ENCODE results near the gene EFCAB11. TPM values are rescaled to one million over a fixed set of nuclear protein-coding genes. Genes with fewer than 3 reads are reported as not detected.
A peak's percentile ranks its signal among the peaks of the same experiment; 100 is the strongest.

Gene EFCAB11
- polyA plus RNA-seq, 5 donors = 9.0 to 18.1 (median 15.2) TPM

- no peak for DNase-seq
Observed at GRCh38 chr14:89773644-89774316, 180.8 kb downstream of the EFCAB11 start.

GRCh38 chr14:89773151-89773550 is 181.4 kb downstream of the EFCAB11 start:
- no peak for DNase-seq

- DNase-seq = peak in 1 of 2 donors; percentile 13
Observed at GRCh38 chr14:89771251-89771650, 183.3 kb downstream of the EFCAB11 start.

- DNase-seq = no peak
Observed at GRCh38 chr14:89767861-89768268, 186.7 kb downstream of the EFCAB11 start.

GRCh38 chr14:89767131-89767530 is 187.4 kb downstream of the EFCAB11 start:
- no peak for DNase-seq

- DNase-seq = no peak
Observed at GRCh38 chr14:89765346-89765745, 189.2 kb downstream of the EFCAB11 start.

GRCh38 chr14:89760086-89760485 is 194.4 kb downstream of the EFCAB11 start:
- DNase-seq = no peak

GRCh38 chr14:89757313-89757939 is 197.1 kb downstream of the EFCAB11 start:
- no peak for DNase-seq

GRCh38 chr14:89755816-89756215 is 198.7 kb downstream of the EFCAB11 start:
- DNase-seq = no peak

- DNase-seq = no peak
Observed at GRCh38 chr14:89753828-89754412, 200.6 kb downstream of the EFCAB11 start.

GRCh38 chr14:89750908-89751392 is 203.6 kb downstream of the EFCAB11 start:
- no peak for DNase-seq

- peak in 1 of 2 donors; percentile 6 for DNase-seq
Observed at GRCh38 chr14:89750281-89750755, 204.2 kb downstream of the EFCAB11 start.

GRCh38 chr14:89748004-89748403 is 206.5 kb downstream of the EFCAB11 start:
- DNase-seq = no peak

GRCh38 chr14:89747126-89747525 is 207.4 kb downstream of the EFCAB11 start:
- no peak for DNase-seq

GRCh38 chr14:89746654-89747053 is 207.9 kb downstream of the EFCAB11 start:
- no peak for DNase-seq

- no peak for DNase-seq
Observed at GRCh38 chr14:89746135-89746534, 208.4 kb downstream of the EFCAB11 start.

Other genes starting within 250 kb of the EFCAB11 start
- 10 to 100 TPM; 12.6 to 20.7 (median 18.2) TPM for gene TDP1, start 1.2 kb upstream of the EFCAB11 start, polyA plus RNA-seq (ENCODE audit: insufficient read depth in 1 of 5, insufficient read length in 5 of 5, low replicate concordance in 1 of 5)
- gene KCNK13, start 107.3 kb upstream of the EFCAB11 start, polyA plus RNA-seq (ENCODE audit: insufficient read depth in 1 of 5, insufficient read length in 5 of 5, low replicate concordance in 1 of 5) = under 1 TPM; 0.15 to 0.24 (median 0.16) TPM